Natural killer cell treated with Interleukin-12 subunit alpha and Interleukin-12 subunit beta and Interleukin-15 and Interleukin-18, amount 100 ng/mL, for 72 hours (primary cell): ENCODE results near the gene LYRM4. TPM values are rescaled to one million over a fixed set of nuclear protein-coding genes. Genes with fewer than 3 reads are reported as not detected.

Experiments used
- ATAC-seq, 2 donors: fragments of 150-1000 bp; cut with Tn5 transposase in 1 of 2; sonication (Bioruptor Pico), chemical (Tn5 transposase) in 1 of 2; 2 replicates each; pipeline ENCODE4 v1.10.0; 2021
- DNase-seq: peaks from one replicate; pipeline ENCODE4 v3.0.0; 2022; ENCODE audit warnings: low spot score
- H3K27ac Mint-ChIP-seq, 2 donors: 1 replicate in 1 of 2; 2 replicates in 1 of 2; pipeline ENCODE4 v1.8.0; 2022; ENCODE audit warnings: mixed read lengths in 2 of 2, mild to moderate bottlenecking in 1 of 2, moderate library complexity in 1 of 2
- H3K27me3 Mint-ChIP-seq, 2 donors: 1 replicate in 1 of 2; 2 replicates in 1 of 2; pipeline ENCODE4 v1.8.0; 2022; ENCODE audit warnings: mixed read lengths in 2 of 2
- H3K36me3 Mint-ChIP-seq: one replicate; pipeline ENCODE4 v1.8.0; 2022; ENCODE audit warnings: mixed read lengths
- H3K4me1 Mint-ChIP-seq, 2 donors: 1 replicate in 1 of 2; 2 replicates in 1 of 2; pipeline ENCODE4 v1.8.0; 2022; ENCODE audit warnings: low read depth in 2 of 2, mixed read lengths in 2 of 2, mild to moderate bottlenecking in 1 of 2
- H3K4me3 Mint-ChIP-seq: one replicate; pipeline ENCODE4 v1.8.0; 2022; ENCODE audit warnings: mixed read lengths
- H3K9me3 Mint-ChIP-seq: 2 replicates; pipeline ENCODE4 v1.8.0; 2022; ENCODE audit warnings: mixed read lengths
- total RNA-seq, 2 donors: library from RNA; stranded (reverse); gene quantifications; one replicate each; pipeline ENCODE4 v1.2.3, GENCODE V29; 2022

The LYRM4 gene
- total RNA-seq, 2 donors from 2014 or later, result 27.7 to 43.0 TPM

- Mint-ChIP-seq H3K4me1 (no peaks in the 10 kb centered on the region), H3K4me3 (no peak overlapping the region), H3K27me3 (no peaks in the 10 kb centered on the region), H3K36me3 (no peaks in the 10 kb centered on the region), H3K9me3 (no peaks in the 10 kb centered on the region), H3K27ac (no peak overlapping the region)
- ATAC-seq (no peak), DNase-seq (no peak)
Observed at GRCh38 chr6:5115168-5115567, 145.6 kb downstream of the LYRM4 start.

- ATAC-seq (no peak), DNase-seq (no peak)
- H3K36me3 Mint-ChIP-seq, result no peaks in the 10 kb centered on the region
- H3K4me1 Mint-ChIP-seq, result no peaks in the 10 kb centered on the region
- H3K27me3 Mint-ChIP-seq, result no peaks in the 10 kb centered on the region
- no peak overlapping the region for H3K27ac Mint-ChIP-seq
- no peaks in the 10 kb centered on the region for H3K9me3 Mint-ChIP-seq
- H3K4me3 Mint-ChIP-seq, result no peak overlapping the region
Observed at GRCh38 chr6:5113096-5113495, 147.7 kb downstream of the LYRM4 start.

DNA sequence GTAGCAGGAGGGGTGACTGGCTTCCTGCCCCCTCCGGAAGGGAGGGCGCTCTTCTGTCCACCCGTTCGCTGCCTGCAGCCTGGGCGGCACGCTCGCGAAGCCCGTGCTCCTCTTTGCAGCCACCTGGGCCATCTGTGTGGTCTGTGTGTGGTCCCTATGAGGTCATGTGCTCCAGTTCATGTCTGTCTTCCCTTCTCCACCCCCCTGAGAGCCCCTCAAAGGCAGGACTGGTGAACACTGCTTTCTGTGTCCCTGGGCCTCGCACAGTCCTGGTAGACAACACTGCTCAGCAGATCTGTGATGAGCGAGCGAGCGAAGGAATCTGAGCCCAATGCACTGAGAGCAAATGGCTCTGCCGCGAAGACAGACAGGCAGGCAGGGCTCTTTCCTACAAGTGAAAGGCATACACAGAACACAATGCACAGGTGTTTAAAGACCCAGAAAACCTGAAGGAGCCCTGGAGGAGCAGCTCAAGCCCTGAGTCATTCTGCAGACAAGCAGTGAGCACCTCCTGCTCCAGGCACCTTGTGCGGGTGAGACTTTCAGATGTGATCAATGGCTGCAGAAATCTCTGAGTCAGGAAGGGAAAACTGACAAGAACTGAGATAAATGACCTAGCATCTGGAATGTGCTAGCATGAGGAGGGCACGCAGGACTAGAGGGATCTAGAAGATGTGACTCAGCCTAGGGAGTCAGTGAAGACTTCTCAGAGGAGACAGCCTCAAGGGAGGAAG lies 148.5 kb downstream of the LYRM4 start:
- Mint-ChIP-seq H3K9me3 (no peaks in the 10 kb centered on the region), H3K4me3 (no peak overlapping the region), H3K4me1 (no peaks in the 10 kb centered on the region), H3K27me3 (no peaks in the 10 kb centered on the region), H3K36me3 (no peaks in the 10 kb centered on the region), H3K27ac (no peak overlapping the region)
- no peak for DNase-seq
- no peak for ATAC-seq

DNA sequence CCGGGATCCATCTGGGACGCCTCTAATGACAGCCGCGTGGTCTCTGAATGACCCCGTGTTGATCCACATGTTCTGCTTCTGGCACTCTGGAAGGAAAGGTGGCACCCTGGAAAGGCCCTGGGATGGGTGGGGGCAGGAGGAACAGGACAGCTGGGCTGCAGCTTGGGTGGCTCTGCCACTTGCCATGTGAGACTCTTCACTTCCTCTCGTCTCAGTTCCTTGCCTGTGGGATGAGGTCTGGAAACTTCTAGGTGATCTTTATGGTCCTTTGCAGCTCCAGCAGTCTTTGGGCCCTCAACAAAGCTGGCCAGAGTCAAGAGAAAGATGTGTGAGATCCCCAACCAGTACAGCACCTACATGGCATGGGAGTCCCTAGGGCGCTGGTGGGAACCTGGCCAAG lies 149.1 kb downstream of the LYRM4 start:
- no peak for DNase-seq
- peak in 1 of 2 donors; percentile 24 for ATAC-seq
- no peaks in the 10 kb centered on the region for H3K36me3 Mint-ChIP-seq
- H3K27ac Mint-ChIP-seq, result no peak overlapping the region
- no peaks in the 10 kb centered on the region for H3K4me1 Mint-ChIP-seq
- no peak overlapping the region for H3K4me3 Mint-ChIP-seq
- no peaks in the 10 kb centered on the region for H3K9me3 Mint-ChIP-seq
- H3K27me3 Mint-ChIP-seq, result no peaks in the 10 kb centered on the region

DNA sequence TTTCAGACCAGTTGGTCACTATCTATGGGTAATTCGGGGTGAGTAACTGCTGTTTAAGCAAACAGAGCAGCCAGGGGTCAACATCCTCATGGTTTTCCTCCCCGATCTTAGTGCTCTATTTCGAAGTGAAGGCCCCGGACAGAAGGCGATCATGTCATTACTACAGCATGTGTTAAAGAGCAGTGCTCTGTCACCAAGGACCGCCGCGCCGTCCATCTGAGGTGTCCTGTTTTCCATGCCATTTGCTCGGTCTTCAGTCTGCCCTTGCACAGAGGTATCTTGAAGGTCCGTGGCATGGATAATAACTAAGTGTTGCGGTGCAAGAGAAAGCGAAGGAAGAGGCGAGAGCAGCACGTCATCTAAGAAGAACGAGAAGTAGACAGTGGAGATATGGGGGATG lies 150.5 kb downstream of the LYRM4 start:
- Mint-ChIP-seq H3K4me3 (no peak overlapping the region), H3K36me3 (no peaks in the 10 kb centered on the region), H3K27ac (no peak overlapping the region), H3K4me1 (no peaks in the 10 kb centered on the region), H3K9me3 (no peaks in the 10 kb centered on the region), H3K27me3 (no peaks in the 10 kb centered on the region)
- DNase-seq (no peak), ATAC-seq (no peak)

- no peak for ATAC-seq
Observed at GRCh38 chr6:5109436-5109835, 151.3 kb downstream of the LYRM4 start.

DNA sequence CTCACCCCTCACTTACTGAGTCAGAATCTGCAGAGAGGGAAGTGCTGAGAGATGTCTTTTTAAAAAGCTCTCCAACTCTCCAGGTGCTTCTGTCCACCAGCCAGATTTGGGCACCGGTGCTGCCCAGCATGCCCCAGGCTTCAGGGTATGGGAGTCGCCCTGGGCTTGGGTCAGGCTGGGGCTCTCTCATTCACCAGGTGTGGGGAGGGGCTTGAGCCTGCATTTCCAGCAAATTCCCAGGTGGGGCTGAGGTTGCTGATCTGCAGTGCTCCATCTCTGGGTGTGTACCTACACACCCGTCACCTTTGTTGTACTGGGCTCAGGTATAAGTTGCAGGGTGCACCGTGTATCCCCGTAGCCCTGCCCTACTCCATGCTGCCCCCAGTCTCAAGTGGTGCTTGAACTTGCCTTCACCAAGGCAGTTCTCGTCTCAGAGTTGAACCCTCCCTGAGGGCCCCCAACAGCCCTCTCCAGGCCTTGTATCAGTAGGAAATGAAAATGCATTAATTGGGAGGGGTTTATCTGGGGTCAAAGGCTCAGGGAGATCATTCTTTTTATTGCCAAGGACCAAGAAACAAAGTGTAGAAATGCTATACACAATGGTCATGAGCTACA lies 152.1 kb downstream of the LYRM4 start:
- ATAC-seq, result no peak
- H3K9me3 Mint-ChIP-seq, result no peaks in the 10 kb centered on the region
- no peak overlapping the region for H3K27ac Mint-ChIP-seq
- H3K36me3 Mint-ChIP-seq, result no peaks in the 10 kb centered on the region
- no peaks in the 10 kb centered on the region for H3K27me3 Mint-ChIP-seq
- DNase-seq, result no peak
- no peaks in the 10 kb centered on the region for H3K4me1 Mint-ChIP-seq
- no peak overlapping the region for H3K4me3 Mint-ChIP-seq

More at GRCh38 chr6:5109436-5109835, 151.3 kb downstream of the LYRM4 start:
- Mint-ChIP-seq H3K27me3 (no peaks in the 10 kb centered on the region), H3K4me3 (no peak overlapping the region), H3K36me3 (no peaks in the 10 kb centered on the region), H3K27ac (no peak overlapping the region), H3K4me1 (no peaks in the 10 kb centered on the region), H3K9me3 (no peaks in the 10 kb centered on the region)
- no peak for DNase-seq

GRCh38 chr6:5108068-5108467 lies 152.7 kb downstream of the LYRM4 start:
- no peaks in the 10 kb centered on the region for H3K36me3 Mint-ChIP-seq
- H3K4me3 Mint-ChIP-seq, result no peak overlapping the region
- H3K4me1 Mint-ChIP-seq, result no peaks in the 10 kb centered on the region
- ATAC-seq (no peak), DNase-seq (no peak)
- no peaks in the 10 kb centered on the region for H3K27me3 Mint-ChIP-seq
- H3K9me3 Mint-ChIP-seq, result no peaks in the 10 kb centered on the region
- H3K27ac Mint-ChIP-seq, result no peak overlapping the region

- no peak for DNase-seq
- no peaks in the 10 kb centered on the region for H3K36me3 Mint-ChIP-seq
- no peaks in the 10 kb centered on the region for H3K4me1 Mint-ChIP-seq
- H3K4me3 Mint-ChIP-seq, result no peak overlapping the region
- no peaks in the 10 kb centered on the region for H3K27me3 Mint-ChIP-seq
- no peak overlapping the region for H3K27ac Mint-ChIP-seq
- ATAC-seq, result no peak
- no peaks in the 10 kb centered on the region for H3K9me3 Mint-ChIP-seq
Observed at GRCh38 chr6:5107341-5107740, 153.4 kb downstream of the LYRM4 start.

DNA sequence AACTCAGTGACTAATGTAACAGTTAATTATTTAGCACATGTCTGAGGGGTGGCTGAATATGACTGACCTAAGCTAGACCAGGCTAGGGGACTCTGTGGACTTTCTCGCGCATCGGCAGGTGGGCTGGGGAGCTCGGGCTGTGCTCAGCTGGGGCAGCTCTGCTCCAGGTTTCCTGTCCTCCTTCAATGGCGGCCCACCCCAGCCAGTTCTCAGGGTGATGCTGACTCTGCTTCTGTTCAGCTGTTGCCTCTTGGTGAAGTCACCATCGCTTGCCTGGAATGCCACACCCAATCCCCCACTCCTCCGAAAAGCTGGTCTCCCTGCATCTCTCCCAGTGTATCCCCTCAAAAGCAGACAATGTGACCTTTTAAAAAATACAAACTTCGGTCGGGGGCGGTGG lies 155.6 kb downstream of the LYRM4 start:
- Mint-ChIP-seq H3K4me3 (no peak overlapping the region), H3K4me1 (no peaks in the 10 kb centered on the region), H3K27me3 (no peaks in the 10 kb centered on the region), H3K36me3 (no peaks in the 10 kb centered on the region), H3K27ac (no peak overlapping the region), H3K9me3 (no peaks in the 10 kb centered on the region)
- ATAC-seq (no peak), DNase-seq (no peak)

GRCh38 chr6:5104667-5105066 lies 156.1 kb downstream of the LYRM4 start:
- ATAC-seq (no peak), DNase-seq (no peak)
- no peaks in the 10 kb centered on the region for H3K4me1 Mint-ChIP-seq
- no peaks in the 10 kb centered on the region for H3K27me3 Mint-ChIP-seq
- H3K4me3 Mint-ChIP-seq, result no peak overlapping the region
- no peaks in the 10 kb centered on the region for H3K36me3 Mint-ChIP-seq
- no peak overlapping the region for H3K27ac Mint-ChIP-seq
- no peaks in the 10 kb centered on the region for H3K9me3 Mint-ChIP-seq

DNA sequence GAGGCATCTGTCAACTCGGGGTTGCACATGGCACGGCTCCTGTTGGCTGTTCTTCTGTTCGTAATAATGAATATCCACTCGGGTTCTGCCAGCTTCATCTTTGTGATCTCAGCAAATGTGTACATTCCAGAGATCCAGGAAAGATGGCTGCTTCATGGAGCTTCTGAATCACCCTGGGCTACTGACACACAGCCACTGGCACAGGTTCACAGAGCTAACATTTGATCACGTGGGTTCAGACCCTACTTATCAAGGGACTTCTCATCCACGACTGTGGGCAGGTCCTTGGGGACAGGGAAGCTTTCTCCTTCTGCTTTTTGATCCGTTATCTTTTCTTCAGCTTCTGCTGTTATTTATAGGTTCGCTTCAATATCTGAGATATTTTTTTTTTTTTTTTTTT lies 157.5 kb downstream of the LYRM4 start:
- Mint-ChIP-seq H3K27ac (no peak overlapping the region), H3K4me1 (no peaks in the 10 kb centered on the region), H3K4me3 (no peak overlapping the region), H3K9me3 (no peaks in the 10 kb centered on the region), H3K27me3 (no peaks in the 10 kb centered on the region), H3K36me3 (no peaks in the 10 kb centered on the region)
- no peak for DNase-seq
- ATAC-seq, result no peak

- Mint-ChIP-seq H3K27ac (no peak overlapping the region), H3K36me3 (no peaks in the 10 kb centered on the region), H3K9me3 (no peaks in the 10 kb centered on the region), H3K4me1 (no peaks in the 10 kb centered on the region), H3K27me3 (no peaks in the 10 kb centered on the region), H3K4me3 (no peak overlapping the region)
- ATAC-seq (no peak), DNase-seq (no peak)
Observed at GRCh38 chr6:5102267-5102970, 158.3 kb downstream of the LYRM4 start.

- Mint-ChIP-seq H3K27me3 (no peaks in the 10 kb centered on the region), H3K27ac (no peak overlapping the region), H3K36me3 (no peaks in the 10 kb centered on the region), H3K4me1 (no peaks in the 10 kb centered on the region), H3K4me3 (no peak overlapping the region), H3K9me3 (no peaks in the 10 kb centered on the region)
- ATAC-seq (no peak), DNase-seq (no peak)
Observed at GRCh38 chr6:5100806-5101205, 159.9 kb downstream of the LYRM4 start.
